ENCODE measurements around the gene CARS2. TPM values are rescaled to one million over a fixed set of nuclear protein-coding genes. Genes with fewer than 3 reads are reported as not detected.

The CARS2 gene
- total and polyA plus RNA-seq, 2 of the 8 experiments (the other 6 are each of a cell fraction or from before 2014, with no cell fraction given) = 47.7 to 55.9 TPM

- Histone ChIP-seq H3K9me3 (ENCODE audit: insufficient read depth in 2 of 2, low read depth in 1 of 2, low read length in 1 of 2) (peaks cover 0 to 2% of the 10 kb centered on the region in 2 experiments; a peak in 1 of 4 replicates), H3K4me2 (ENCODE audit: insufficient read depth in 1 of 2, low read depth in 2 of 2, low read length in 2 of 2) (no peak overlapping the region), H3K27ac (ENCODE audit: low read depth, low read length) (no peak overlapping the region), H3K79me2 (ENCODE audit: control insufficient read depth in 1 of 2, insufficient read depth in 2 of 2, low read length in 2 of 2) (no peaks in the 10 kb centered on the region), H3K9ac (replicated peaks in 1 of 4; ENCODE audit: extremely low read depth in 1 of 4, low read depth in 3 of 4, low read length in 3 of 4) (no peak overlapping the region), H3K36me3 (ENCODE audit: control insufficient read depth in 2 of 4, insufficient read depth in 4 of 4, low read length in 3 of 4) (no peaks in the 10 kb centered on the region), H3K79me1 (ENCODE audit: low read depth, low read length) (no peaks in the 10 kb centered on the region), H4K8ac (ENCODE audit: extremely low read depth, insufficient read depth, low read length) (no peak overlapping the region), H4K91ac (replicated peaks; ENCODE audit: insufficient read length, low read length) (no peak overlapping the region), H4K5ac (ENCODE audit: insufficient read length, low read depth, low read length) (no peak overlapping the region), H2AFZ (ENCODE audit: low read length) (no peak overlapping the region), H3K18ac (ENCODE audit: extremely low read depth, low read length) (no peak overlapping the region), H2BK15ac (ENCODE audit: low read length) (no peak overlapping the region), H3K27me3 (replicated peaks in 1 of 4; ENCODE audit: control insufficient read depth in 3 of 4, extremely low read depth in 1 of 4, insufficient read depth in 3 of 4, low read length in 3 of 4) (no peaks in the 10 kb centered on the region), H4K20me1 (replicated peaks in 1 of 2; ENCODE audit: control insufficient read depth in 1 of 2, insufficient read depth in 2 of 2, low read length in 2 of 2) (no peaks in the 10 kb centered on the region), H3K23ac (ENCODE audit: insufficient read length) (no peak overlapping the region), H3K4ac (replicated peaks; ENCODE audit: insufficient read length, low read depth, low read length) (no peak overlapping the region), H3K14ac (ENCODE audit: insufficient read length) (no peak overlapping the region), H2BK120ac (replicated peaks; ENCODE audit: low read depth, low read length) (no peak overlapping the region), H2BK12ac (ENCODE audit: low read depth, low read length) (no peak overlapping the region), H2BK5ac (ENCODE audit: low read depth, low read length) (no peak overlapping the region), H3K4me1 (replicated peaks in 1 of 4; ENCODE audit: control insufficient read depth in 3 of 4, insufficient read depth in 4 of 4, low read length in 3 of 4) (peaks cover 0 to under 1% (median under 1%) of the 10 kb centered on the region in 4 experiments; a peak in 2 of 7 replicates), H3K23me2 (ENCODE audit: low read depth, low read length) (peaks cover under 1% of the 10 kb centered on the region; the same call in 1 of the 2 replicates), H2AK5ac (ENCODE audit: low read depth, low read length) (no peak overlapping the region), H3K4me3 (ENCODE audit: extremely low read depth in 1 of 4, insufficient read depth in 2 of 4, low read depth in 3 of 4, low read length in 4 of 4) (no peak overlapping the region), H2BK20ac (ENCODE audit: low read length) (no peak overlapping the region), H3K56ac (replicated peaks; ENCODE audit: insufficient read length, low read depth, low read length) (no peak overlapping the region)
- ChIA-PET POLR2A (ENCODE audit: partially characterized antibody) (interaction anchor here (1.0 kb wide), 1 partner anchor 361 kb away, joined by 3 read pairs; no protein-coding TSS in a partner anchor), CTCF (ENCODE audit: partially characterized antibody) (no interaction called here)
- DNase-seq (ENCODE audit: low read depth in 1 of 2, low spot score in 2 of 2) (no peak), FAIRE-seq (no peak)
- 91% methylated on average over 6 of the region's 6 CpGs; no CpG with 5 or more reads in 1 of the 2 experiments for WGBS, 2 experiments (ENCODE audit: extremely low coverage in 1 of 2, insufficient coverage in 1 of 2, insufficient read length in 1 of 2, insufficient replicate concordance in 2 of 2, low coverage in 1 of 2, low lambda C conversion rate in 2 of 2, missing lambda C conversion rate in 1 of 2)
- TF ChIP-seq KDM4A (IDR thresholded peaks at IDR 0.05; ENCODE audit: low read depth, low read length, severe bottlenecking) (no peak), CEBPB (IDR thresholded peaks at IDR 0.05; ENCODE audit: low read depth, low read length) (no peak), TAF1 (IDR thresholded peaks at IDR 0.05; ENCODE audit: low read depth, low read length) (no peak), CTCF (IDR thresholded peaks at IDR 0.05; ENCODE audit: control extremely low read depth in 1 of 3, insufficient read depth in 1 of 3, low read depth in 1 of 3, low read length in 3 of 3) (no peak), ASH2L (IDR thresholded peaks at IDR 0.05; ENCODE audit: low read length) (no peak), GTF2F1 (IDR thresholded peaks at IDR 0.05; ENCODE audit: borderline replicate concordance, low read depth, low read length) (no peak), PHF8 (conservative IDR thresholded peaks at IDR 0.05; ENCODE audit: low read depth, low read length) (no peak), RAD21 (IDR thresholded peaks at IDR 0.05 in 1 of 2, conservative IDR thresholded peaks at IDR 0.05 in 1 of 2; ENCODE audit: low read depth in 2 of 2, low read length in 2 of 2) (no peak), JUN (IDR thresholded peaks at IDR 0.05; ENCODE audit: low read depth, low read length) (no peak), JUND (IDR thresholded peaks at IDR 0.05; ENCODE audit: low read length) (no peak)
These were observed 100.8 kb downstream of the CARS2 start for GRCh38 chr13:110605132-110605531.

Measured in H1 (cell line).